Measurements from ENCODE around the gene TNS1. TPM values are rescaled to one million over a fixed set of nuclear protein-coding genes. Genes with fewer than 3 reads are reported as not detected.
A peak's percentile ranks its signal among the peaks of the same experiment; 100 is the strongest.

TNS1 gene
- total RNA-seq, 1 donor from 2014 or later, result 227 TPM

DNA sequence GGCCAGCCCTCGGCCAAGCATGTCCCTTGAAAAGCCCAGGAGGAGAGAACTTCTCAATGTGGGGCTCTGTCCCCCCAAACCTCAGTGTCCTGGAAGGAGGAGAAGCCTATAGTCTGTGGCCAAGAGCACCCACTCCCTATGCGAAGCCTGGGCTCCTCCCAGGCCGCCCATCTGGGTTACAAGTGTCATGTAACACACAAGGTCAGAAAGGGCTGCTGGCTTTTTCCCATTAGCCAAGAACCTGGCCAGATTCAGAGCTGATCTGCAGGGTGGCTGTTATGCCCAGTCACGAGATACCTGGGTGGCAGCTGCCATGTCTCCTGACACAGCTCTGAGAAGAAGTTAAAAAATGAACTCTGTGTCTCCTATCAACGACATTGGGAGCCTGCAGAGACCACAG is 170.7 kb downstream of the TNS1 start:
- no peak overlapping the region for H3K4me3 Mint-ChIP-seq (ENCODE audit: unreplicated experiment)
- TF ChIP-seq, protein P1, sequence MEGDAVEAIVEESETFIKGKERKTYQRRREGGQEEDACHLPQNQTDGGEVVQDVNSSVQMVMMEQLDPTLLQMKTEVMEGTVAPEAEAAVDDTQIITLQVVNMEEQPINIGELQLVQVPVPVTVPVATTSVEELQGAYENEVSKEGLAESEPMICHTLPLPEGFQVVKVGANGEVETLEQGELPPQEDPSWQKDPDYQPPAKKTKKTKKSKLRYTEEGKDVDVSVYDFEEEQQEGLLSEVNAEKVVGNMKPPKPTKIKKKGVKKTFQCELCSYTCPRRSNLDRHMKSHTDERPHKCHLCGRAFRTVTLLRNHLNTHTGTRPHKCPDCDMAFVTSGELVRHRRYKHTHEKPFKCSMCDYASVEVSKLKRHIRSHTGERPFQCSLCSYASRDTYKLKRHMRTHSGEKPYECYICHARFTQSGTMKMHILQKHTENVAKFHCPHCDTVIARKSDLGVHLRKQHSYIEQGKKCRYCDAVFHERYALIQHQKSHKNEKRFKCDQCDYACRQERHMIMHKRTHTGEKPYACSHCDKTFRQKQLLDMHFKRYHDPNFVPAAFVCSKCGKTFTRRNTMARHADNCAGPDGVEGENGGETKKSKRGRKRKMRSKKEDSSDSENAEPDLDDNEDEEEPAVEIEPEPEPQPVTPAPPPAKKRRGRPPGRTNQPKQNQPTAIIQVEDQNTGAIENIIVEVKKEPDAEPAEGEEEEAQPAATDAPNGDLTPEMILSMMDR (IDR thresholded peaks at IDR 0.05), result no peak
- H3K9me3 Mint-ChIP-seq (ENCODE audit: low read depth), result no peaks in the 10 kb centered on the region
- H3K27me3 Mint-ChIP-seq (ENCODE audit: low read depth), result no peaks in the 10 kb centered on the region
- peak overlapping the region; percentile 58 for H3K27ac Mint-ChIP-seq (ENCODE audit: unreplicated experiment)
- no peak for DNase-seq (ENCODE audit: low spot score)
- H3K36me3 Mint-ChIP-seq (ENCODE audit: low read depth), result peaks cover 54% of the 10 kb centered on the region
- peaks cover 41% of the 10 kb centered on the region for H3K4me1 Mint-ChIP-seq (ENCODE audit: low read depth)

DNA sequence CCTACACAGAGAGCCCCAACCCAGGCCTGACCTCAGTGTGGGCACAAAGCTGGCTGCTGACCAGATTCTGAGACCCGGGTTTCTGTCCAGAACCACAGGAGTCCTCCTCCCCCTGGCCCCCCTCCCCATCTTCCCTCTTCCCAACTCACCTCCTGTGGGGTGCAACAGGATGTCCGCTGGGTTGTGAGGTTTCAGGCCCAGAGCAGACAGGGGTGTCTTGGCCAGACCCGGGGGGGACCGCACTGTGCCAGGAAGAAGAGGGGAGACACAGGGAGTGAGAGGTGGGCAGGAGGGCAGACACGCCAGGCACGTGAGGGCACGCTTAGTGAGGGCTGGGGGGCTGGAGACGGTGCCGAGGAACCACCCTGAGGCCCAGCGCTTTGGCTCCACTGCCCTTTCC is 171.5 kb downstream of the TNS1 start:
- Mint-ChIP-seq H3K9me3 (ENCODE audit: low read depth) (no peaks in the 10 kb centered on the region), H3K36me3 (ENCODE audit: low read depth) (peaks cover 51% of the 10 kb centered on the region), H3K27me3 (ENCODE audit: low read depth) (no peaks in the 10 kb centered on the region), H3K4me1 (ENCODE audit: low read depth) (peaks cover 41% of the 10 kb centered on the region), H3K4me3 (ENCODE audit: unreplicated experiment) (no peak overlapping the region), H3K27ac (ENCODE audit: unreplicated experiment) (no peak overlapping the region)
- no peak for DNase-seq (ENCODE audit: low spot score)
- TF ChIP-seq, protein P1 (IDR thresholded peaks at IDR 0.05), result no peak

DNA sequence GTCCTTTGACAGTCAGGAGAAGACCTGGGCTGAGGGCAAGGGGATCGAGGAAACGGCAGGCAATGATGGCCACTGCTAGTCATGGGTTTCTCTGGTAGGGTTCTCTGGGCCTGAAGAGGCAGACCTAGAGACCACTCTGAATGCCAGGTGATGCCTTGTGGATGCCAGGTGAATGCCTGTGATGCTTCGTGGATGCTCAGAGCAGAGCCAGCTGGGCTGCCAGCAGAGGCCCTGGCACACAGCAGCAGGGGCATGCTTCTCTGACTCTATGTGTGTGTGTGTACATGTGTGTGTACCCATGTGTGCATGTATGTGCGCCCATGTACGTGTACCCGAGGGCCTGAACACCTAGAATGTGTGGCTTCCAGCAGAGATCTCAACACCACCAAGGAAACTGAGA is 172.0 kb downstream of the TNS1 start:
- Mint-ChIP-seq H3K4me3 (ENCODE audit: unreplicated experiment) (no peak overlapping the region), H3K27ac (ENCODE audit: unreplicated experiment) (no peak overlapping the region)

GRCh38 chr2:217830061-217830460 is 172.7 kb downstream of the TNS1 start:
- H3K4me1 Mint-ChIP-seq (ENCODE audit: low read depth), result peaks cover 39% of the 10 kb centered on the region
- no peak overlapping the region for H3K4me3 Mint-ChIP-seq (ENCODE audit: unreplicated experiment)
- no peaks in the 10 kb centered on the region for H3K9me3 Mint-ChIP-seq (ENCODE audit: low read depth)
- TF ChIP-seq, protein P1 (IDR thresholded peaks at IDR 0.05), result no peak
- no peaks in the 10 kb centered on the region for H3K27me3 Mint-ChIP-seq (ENCODE audit: low read depth)
- H3K27ac Mint-ChIP-seq (ENCODE audit: unreplicated experiment), result no peak overlapping the region
- peaks cover 45% of the 10 kb centered on the region for H3K36me3 Mint-ChIP-seq (ENCODE audit: low read depth)
- DNase-seq (ENCODE audit: low spot score), result peak; percentile 59

More for the DNA sequence above, 172.0 kb downstream of the TNS1 start:
- no peaks in the 10 kb centered on the region for H3K27me3 Mint-ChIP-seq (ENCODE audit: low read depth)
- DNase-seq (ENCODE audit: low spot score), result no peak
- peaks cover 43% of the 10 kb centered on the region for H3K4me1 Mint-ChIP-seq (ENCODE audit: low read depth)
- H3K9me3 Mint-ChIP-seq (ENCODE audit: low read depth), result no peaks in the 10 kb centered on the region
- H3K36me3 Mint-ChIP-seq (ENCODE audit: low read depth), result peaks cover 52% of the 10 kb centered on the region
- TF ChIP-seq, protein P1 (IDR thresholded peaks at IDR 0.05), result no peak

GRCh38 chr2:217829420-217829819 is 173.4 kb downstream of the TNS1 start:
- peaks cover 44% of the 10 kb centered on the region for H3K36me3 Mint-ChIP-seq (ENCODE audit: low read depth)
- DNase-seq (ENCODE audit: low spot score), result peak; percentile 54
- TF ChIP-seq, protein P1 (IDR thresholded peaks at IDR 0.05), result no peak
- peaks cover 43% of the 10 kb centered on the region for H3K4me1 Mint-ChIP-seq (ENCODE audit: low read depth)
- H3K27me3 Mint-ChIP-seq (ENCODE audit: low read depth), result no peaks in the 10 kb centered on the region
- H3K27ac Mint-ChIP-seq (ENCODE audit: unreplicated experiment), result no peak overlapping the region
- no peaks in the 10 kb centered on the region for H3K9me3 Mint-ChIP-seq (ENCODE audit: low read depth)
- no peak overlapping the region for H3K4me3 Mint-ChIP-seq (ENCODE audit: unreplicated experiment)
